RWPE2 (cell line): Measurements from ENCODE around the gene MAB21L3.

Experiments
- ATAC-seq: fragments of 200-7000 bp; cut with Tn5 transposase; 3 replicates; pipeline ENCODE4 v1.9.1; 2021; ENCODE audit warnings: low read depth
- DNase-seq: peaks from one replicate; pipeline ENCODE4 v3.0.0-alpha.2; 2020; ENCODE audit warnings: low spot score
- H3K27ac ChIP-seq: fragments of 450-650 bp; 2 replicates; pipeline ENCODE4 v1.5.1; 2017; ENCODE audit warnings: mild to moderate bottlenecking; ENCODE audit not compliant: poor library complexity, severe bottlenecking
- H3K27me3 ChIP-seq: fragments of 250-450 bp; sonication (Bioruptor Pico); 2 replicates; pipeline ENCODE4 v1.5.1; 2021; ENCODE audit warnings: mild to moderate bottlenecking, moderate library complexity; ENCODE audit not compliant: insufficient read depth, poor library complexity, severe bottlenecking
- H3K36me3 ChIP-seq: fragments of 250-450 bp; sonication (Bioruptor Pico); 2 replicates; pipeline ENCODE4 v1.5.1; 2020; ENCODE audit warnings: low read depth, mild to moderate bottlenecking, moderate library complexity
- H3K4me1 ChIP-seq: fragments of 250-450 bp; sonication (Bioruptor Pico); 2 replicates; pipeline ENCODE4 v1.5.1; 2021; ENCODE audit warnings: mild to moderate bottlenecking, moderate library complexity; ENCODE audit not compliant: insufficient read depth, poor library complexity, severe bottlenecking
- H3K4me3 ChIP-seq: fragments of 250-450 bp; sonication (Bioruptor Pico); 2 replicates; pipeline ENCODE4 v1.5.1; 2021; ENCODE audit warnings: mild to moderate bottlenecking, moderate library complexity; ENCODE audit not compliant: severe bottlenecking
- H3K9me3 ChIP-seq: fragments of 250-450 bp; sonication (Bioruptor Pico); 2 replicates; pipeline ENCODE4 v1.5.1; 2021; ENCODE audit warnings: mild to moderate bottlenecking, moderate library complexity; ENCODE audit not compliant: severe bottlenecking
- TF ChIP-seq, protein P1 (sequence below): fragments of 450-650 bp; IDR thresholded peaks from one replicate; pipeline ENCODE4 v1.5.1; 2017; ENCODE audit warnings: mild to moderate bottlenecking, moderate library complexity; ENCODE audit not compliant: poor library complexity, severe bottlenecking

The MAB21L3 gene

DNA sequence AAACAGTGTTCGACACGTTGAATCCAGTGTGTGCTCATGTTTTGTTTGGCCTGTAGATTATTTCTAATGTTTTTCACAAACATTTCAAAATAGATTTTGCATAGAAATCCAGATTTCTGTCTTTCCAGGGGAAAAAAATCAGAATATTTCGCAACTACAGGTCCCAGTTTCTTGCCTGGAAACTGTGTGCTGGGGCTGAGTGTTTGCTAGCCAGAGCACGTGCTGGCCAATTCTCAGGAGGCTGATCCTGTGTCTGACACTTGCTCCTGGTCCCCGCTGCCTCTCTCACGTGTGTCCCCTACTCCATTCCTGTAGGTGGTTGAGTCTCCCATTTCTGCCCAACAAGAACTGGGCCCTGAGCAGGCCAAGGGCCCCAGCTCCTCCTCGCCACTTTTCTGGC, 2.4 kb downstream of the MAB21L3 start:
- ATAC-seq: no peak
- Histone ChIP-seq H3K27me3 (no peaks in the 10 kb centered on the region), H3K36me3 (no peaks in the 10 kb centered on the region), H3K4me1 (peaks cover 44% of the 10 kb centered on the region), H3K27ac (no peak overlapping the region), H3K9me3 (no peaks in the 10 kb centered on the region), H3K4me3 (no peak overlapping the region)
- DNase-seq: no peak
- TF ChIP-seq, protein P1, sequence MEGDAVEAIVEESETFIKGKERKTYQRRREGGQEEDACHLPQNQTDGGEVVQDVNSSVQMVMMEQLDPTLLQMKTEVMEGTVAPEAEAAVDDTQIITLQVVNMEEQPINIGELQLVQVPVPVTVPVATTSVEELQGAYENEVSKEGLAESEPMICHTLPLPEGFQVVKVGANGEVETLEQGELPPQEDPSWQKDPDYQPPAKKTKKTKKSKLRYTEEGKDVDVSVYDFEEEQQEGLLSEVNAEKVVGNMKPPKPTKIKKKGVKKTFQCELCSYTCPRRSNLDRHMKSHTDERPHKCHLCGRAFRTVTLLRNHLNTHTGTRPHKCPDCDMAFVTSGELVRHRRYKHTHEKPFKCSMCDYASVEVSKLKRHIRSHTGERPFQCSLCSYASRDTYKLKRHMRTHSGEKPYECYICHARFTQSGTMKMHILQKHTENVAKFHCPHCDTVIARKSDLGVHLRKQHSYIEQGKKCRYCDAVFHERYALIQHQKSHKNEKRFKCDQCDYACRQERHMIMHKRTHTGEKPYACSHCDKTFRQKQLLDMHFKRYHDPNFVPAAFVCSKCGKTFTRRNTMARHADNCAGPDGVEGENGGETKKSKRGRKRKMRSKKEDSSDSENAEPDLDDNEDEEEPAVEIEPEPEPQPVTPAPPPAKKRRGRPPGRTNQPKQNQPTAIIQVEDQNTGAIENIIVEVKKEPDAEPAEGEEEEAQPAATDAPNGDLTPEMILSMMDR: no peak

DNA sequence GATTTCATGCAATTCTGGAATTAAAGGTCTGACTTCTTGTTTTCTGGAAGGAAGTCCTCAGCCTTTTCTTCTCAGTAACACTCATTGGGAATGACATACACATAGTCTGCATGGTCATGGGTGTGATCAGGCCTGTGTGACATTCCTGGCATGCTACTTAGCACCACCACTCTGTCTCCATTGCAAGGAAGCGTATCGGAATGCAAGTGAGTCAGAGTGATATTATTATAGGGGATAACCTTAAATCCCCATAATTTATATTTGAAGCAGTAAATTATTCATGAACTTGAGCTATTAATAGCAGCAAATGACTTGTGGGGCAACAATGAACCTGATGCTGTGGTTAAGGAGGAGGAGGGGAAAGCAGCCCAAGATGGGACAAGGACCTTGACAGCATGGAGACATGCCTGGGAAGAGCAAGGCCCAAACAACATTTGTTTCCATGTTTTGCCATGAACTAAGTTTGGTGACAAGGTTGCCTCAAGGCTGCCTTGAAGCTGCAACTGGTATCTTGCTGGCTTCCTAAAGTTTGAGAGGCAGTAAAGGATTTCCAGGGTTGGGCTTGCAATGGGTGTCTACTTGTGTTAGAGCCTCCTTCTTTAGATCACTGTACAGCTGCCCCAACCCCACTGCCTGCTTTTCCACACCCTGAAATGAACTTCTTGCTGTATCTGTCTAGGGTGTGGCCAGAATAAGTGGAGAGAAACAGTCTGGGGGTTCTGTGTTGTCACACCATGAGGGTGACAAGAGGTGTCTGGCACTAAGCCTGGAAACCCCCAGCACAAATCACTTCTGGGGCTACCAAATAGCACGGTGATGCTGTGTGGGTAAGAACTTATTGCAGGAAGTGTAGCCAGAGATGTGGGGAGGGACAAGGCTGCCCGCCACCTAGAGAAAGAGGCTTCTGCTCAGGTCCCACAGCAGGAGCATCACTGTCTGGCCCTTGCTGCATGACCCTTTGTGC, 4.6 kb downstream of the MAB21L3 start:
- TF ChIP-seq, protein P1: no peak
- Histone ChIP-seq H3K27me3 (no peaks in the 10 kb centered on the region), H3K4me1 (peaks cover 27% of the 10 kb centered on the region), H3K9me3 (no peaks in the 10 kb centered on the region), H3K27ac (peak overlapping the region; percentile 21), H3K36me3 (no peaks in the 10 kb centered on the region), H3K4me3 (no peak overlapping the region)
- ATAC-seq: peak; percentile 92
- no peak for DNase-seq

DNA sequence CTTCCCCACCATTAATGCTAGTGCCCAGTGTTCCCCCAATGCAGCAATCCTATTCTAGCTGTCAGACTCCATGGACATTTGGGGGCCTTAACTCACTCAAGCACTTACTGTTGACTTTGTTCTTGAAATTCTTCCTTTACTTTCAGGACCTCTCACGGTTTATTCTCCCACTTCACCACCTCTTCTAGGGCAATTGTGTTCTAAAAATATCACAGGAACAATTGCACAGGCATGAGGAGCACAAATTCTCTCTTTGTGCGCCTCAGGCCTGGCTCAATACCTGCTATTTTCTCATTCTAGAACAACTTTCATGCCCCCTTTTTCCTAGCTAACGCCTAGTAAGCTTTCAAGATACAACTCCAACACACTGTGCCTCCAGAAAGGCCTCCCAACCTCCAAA, 7.3 kb downstream of the MAB21L3 start:
- TF ChIP-seq, protein P1: no peak
- peaks cover 22% of the 10 kb centered on the region for H3K4me1 ChIP-seq
- no peaks in the 10 kb centered on the region for H3K36me3 ChIP-seq
- no peaks in the 10 kb centered on the region for H3K9me3 ChIP-seq
- ATAC-seq (no peak), DNase-seq (no peak)
- H3K4me3 ChIP-seq: no peak overlapping the region
- H3K27ac ChIP-seq: no peak overlapping the region
- no peaks in the 10 kb centered on the region for H3K27me3 ChIP-seq

DNA sequence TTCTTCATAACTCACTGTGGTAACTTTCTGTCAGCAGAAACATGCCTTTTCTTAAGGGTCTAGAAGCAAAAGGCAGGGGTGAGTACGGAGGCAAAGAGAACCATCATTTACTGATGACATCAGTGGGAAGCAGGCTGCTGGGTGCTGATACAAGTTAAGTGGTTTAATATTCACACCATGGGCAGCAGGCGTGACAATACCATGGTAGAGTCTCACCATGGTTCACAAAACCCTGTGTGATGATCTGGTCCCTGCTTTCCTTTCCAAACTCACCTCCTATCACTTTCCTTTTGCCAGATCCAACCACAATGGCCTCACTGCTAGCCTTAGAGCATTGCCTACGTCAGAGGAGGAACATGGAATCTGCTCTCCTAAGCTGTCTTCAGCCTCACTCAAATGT, 8.7 kb downstream of the MAB21L3 start:
- DNase-seq: no peak
- Histone ChIP-seq H3K4me1 (peaks cover 22% of the 10 kb centered on the region), H3K27ac (no peak overlapping the region), H3K4me3 (no peak overlapping the region), H3K36me3 (no peaks in the 10 kb centered on the region), H3K27me3 (no peaks in the 10 kb centered on the region), H3K9me3 (no peaks in the 10 kb centered on the region)
- no peak for ATAC-seq
- TF ChIP-seq, protein P1: no peak
